ENCODE data around the gene SIRPA. TPM values are rescaled to one million over a fixed set of nuclear protein-coding genes. Genes with fewer than 3 reads are reported as not detected.

Gene SIRPA
- total and polyA plus RNA-seq, 4 experiments from 2014 or later: 1.8 to 2.4 TPM; not detected in 2

- Mint-ChIP-seq H3K4me3 (no peak overlapping the region), H3K36me3 (no peaks in the 10 kb centered on the region), H3K27ac (no peak overlapping the region), H3K27me3 (peaks cover 11 to 16% of the 10 kb centered on the region in 2 donors), H3K4me1 (no peaks in the 10 kb centered on the region), H3K9me3 (peaks cover 0 to 3% (median 0%) of the 10 kb centered on the region in 8 donors)
- Histone ChIP-seq H3K27me3 (ENCODE audit: insufficient read depth, low read length) (no peaks in the 10 kb centered on the region), H3K27ac (ENCODE audit: low read depth, low read length) (no peak overlapping the region), H3K9me3 (ENCODE audit: control insufficient read depth in 1 of 2, low read length in 2 of 2) (no peaks in the 10 kb centered on the region), H3K4me1 (ENCODE audit: insufficient read depth, low read length) (no peaks in the 10 kb centered on the region), H3K4me3 (ENCODE audit: low read length in 2 of 2) (no peak overlapping the region), H3K36me3 (ENCODE audit: insufficient read depth, low read length) (no peaks in the 10 kb centered on the region)
- ChIA-PET POLR2A (ENCODE audit: partially characterized antibody) (no interaction called here), CTCF (ENCODE audit: partially characterized antibody) (interaction anchor here (1.5 kb wide), 1 partner anchor 217 kb away, joined by 3 read pairs; no protein-coding TSS in a partner anchor)
- intact Hi-C loops (cut with micrococcal nuclease): no loop called here
- DNase-seq: no peak
Observed at GRCh38 chr20:1955217-1955616, 60.0 kb downstream of the SIRPA start.

GRCh38 chr20:1958426-1958825, 63.2 kb downstream of the SIRPA start:
- peaks cover 0 to 4% (median 0%) of the 10 kb centered on the region in 8 donors for H3K9me3 Mint-ChIP-seq
- no peak for DNase-seq
- peaks cover 16 to 26% of the 10 kb centered on the region in 2 donors for H3K27me3 Mint-ChIP-seq
- ChIA-PET CTCF (ENCODE audit: partially characterized antibody) (no interaction called here), POLR2A (ENCODE audit: partially characterized antibody) (no interaction called here)
- Histone ChIP-seq H3K27me3 (ENCODE audit: insufficient read depth, low read length) (no peaks in the 10 kb centered on the region), H3K27ac (ENCODE audit: low read depth, low read length) (no peak overlapping the region), H3K9me3 (ENCODE audit: control insufficient read depth in 1 of 2, low read length in 2 of 2) (no peaks in the 10 kb centered on the region), H3K36me3 (ENCODE audit: insufficient read depth, low read length) (no peaks in the 10 kb centered on the region), H3K4me1 (ENCODE audit: insufficient read depth, low read length) (no peaks in the 10 kb centered on the region), H3K4me3 (ENCODE audit: low read length in 2 of 2) (no peak overlapping the region)
- no peak overlapping the region for H3K4me3 Mint-ChIP-seq
- no peak overlapping the region for H3K27ac Mint-ChIP-seq
- H3K4me1 Mint-ChIP-seq: no peaks in the 10 kb centered on the region
- H3K36me3 Mint-ChIP-seq: no peaks in the 10 kb centered on the region
- intact Hi-C loops (cut with micrococcal nuclease): no loop called here

- intact Hi-C loops (cut with micrococcal nuclease): no loop called here
- no peak overlapping the region for H3K4me3 ChIP-seq (ENCODE audit: low read length in 2 of 2)
- Mint-ChIP-seq H3K36me3 (no peaks in the 10 kb centered on the region), H3K4me3 (no peak overlapping the region), H3K9me3 (peaks cover 0 to 4% (median 0%) of the 10 kb centered on the region in 8 donors), H3K4me1 (no peaks in the 10 kb centered on the region), H3K27ac (no peak overlapping the region), H3K27me3 (peaks cover 18 to 26% of the 10 kb centered on the region in 2 donors)
- no peaks in the 10 kb centered on the region for H3K36me3 ChIP-seq (ENCODE audit: insufficient read depth, low read length)
- H3K27ac ChIP-seq (ENCODE audit: low read depth, low read length): no peak overlapping the region
- ChIA-PET CTCF (ENCODE audit: partially characterized antibody) (no interaction called here), POLR2A (ENCODE audit: partially characterized antibody) (no interaction called here)
- no peak for DNase-seq
- H3K4me1 ChIP-seq (ENCODE audit: insufficient read depth, low read length): no peaks in the 10 kb centered on the region
- H3K9me3 ChIP-seq (ENCODE audit: control insufficient read depth in 1 of 2, low read length in 2 of 2): no peaks in the 10 kb centered on the region
- no peaks in the 10 kb centered on the region for H3K27me3 ChIP-seq (ENCODE audit: insufficient read depth, low read length)
Observed at GRCh38 chr20:1959156-1959555, 63.9 kb downstream of the SIRPA start.

GRCh38 chr20:1961374-1961773, 66.2 kb downstream of the SIRPA start:
- Mint-ChIP-seq H3K9me3 (peaks cover 0 to 4% (median 0%) of the 10 kb centered on the region in 8 donors), H3K4me1 (peaks cover 3 to 9% (median 5%) of the 10 kb centered on the region in 4 donors), H3K4me3 (no peak overlapping the region), H3K36me3 (no peaks in the 10 kb centered on the region), H3K27me3 (peaks cover 26% of the 10 kb centered on the region in 2 donors), H3K27ac (no peak overlapping the region)
- intact Hi-C loops (cut with micrococcal nuclease): no loop called here
- Histone ChIP-seq H3K36me3 (ENCODE audit: insufficient read depth, low read length) (no peaks in the 10 kb centered on the region), H3K4me3 (ENCODE audit: low read length in 2 of 2) (no peak overlapping the region), H3K27me3 (ENCODE audit: insufficient read depth, low read length) (no peaks in the 10 kb centered on the region), H3K27ac (ENCODE audit: low read depth, low read length) (no peak overlapping the region), H3K4me1 (ENCODE audit: insufficient read depth, low read length) (peaks cover 10% of the 10 kb centered on the region), H3K9me3 (ENCODE audit: control insufficient read depth in 1 of 2, low read length in 2 of 2) (no peaks in the 10 kb centered on the region)
- DNase-seq: no peak
- CTCF ChIA-PET (ENCODE audit: partially characterized antibody): interaction anchor here (1.0 to 6.5 kb wide), 2 partner anchors 8 to 212 kb away, joined by 3 to 151 read pairs; no protein-coding TSS in a partner anchor
- POLR2A ChIA-PET (ENCODE audit: partially characterized antibody): no interaction called here

- Histone ChIP-seq H3K4me3 (ENCODE audit: low read length in 2 of 2) (no peak overlapping the region), H3K4me1 (ENCODE audit: insufficient read depth, low read length) (peaks cover 10% of the 10 kb centered on the region), H3K36me3 (ENCODE audit: insufficient read depth, low read length) (no peaks in the 10 kb centered on the region), H3K27me3 (ENCODE audit: insufficient read depth, low read length) (no peaks in the 10 kb centered on the region), H3K9me3 (ENCODE audit: control insufficient read depth in 1 of 2, low read length in 2 of 2) (no peaks in the 10 kb centered on the region), H3K27ac (ENCODE audit: low read depth, low read length) (no peak overlapping the region)
- peaks cover 19 to 24% of the 10 kb centered on the region in 2 donors for H3K27me3 Mint-ChIP-seq
- ChIA-PET POLR2A (ENCODE audit: partially characterized antibody) (no interaction called here), CTCF (ENCODE audit: partially characterized antibody) (interaction anchor here (1.4 to 6.5 kb wide), 3 partner anchors 20 to 209 kb away, joined by 4 to 151 read pairs (median 5); no protein-coding TSS in a partner anchor)
- DNase-seq: no peak
- H3K4me3 Mint-ChIP-seq: no peak overlapping the region
- H3K36me3 Mint-ChIP-seq: no peaks in the 10 kb centered on the region
- peaks cover 3 to 9% (median 5%) of the 10 kb centered on the region in 4 donors for H3K4me1 Mint-ChIP-seq
- H3K27ac Mint-ChIP-seq: no peak overlapping the region
- H3K9me3 Mint-ChIP-seq: peaks cover 0 to 3% (median 0%) of the 10 kb centered on the region in 8 donors
- intact Hi-C loops (cut with micrococcal nuclease): no loop called here
Observed at GRCh38 chr20:1964061-1964460, 68.9 kb downstream of the SIRPA start.

- Histone ChIP-seq H3K27me3 (ENCODE audit: insufficient read depth, low read length) (no peaks in the 10 kb centered on the region), H3K4me3 (ENCODE audit: low read length in 2 of 2) (no peak overlapping the region), H3K9me3 (ENCODE audit: control insufficient read depth in 1 of 2, low read length in 2 of 2) (no peaks in the 10 kb centered on the region), H3K36me3 (ENCODE audit: insufficient read depth, low read length) (no peaks in the 10 kb centered on the region), H3K4me1 (ENCODE audit: insufficient read depth, low read length) (peaks cover 10% of the 10 kb centered on the region), H3K27ac (ENCODE audit: low read depth, low read length) (no peak overlapping the region)
- H3K27ac Mint-ChIP-seq: no peak overlapping the region
- CTCF ChIA-PET (ENCODE audit: partially characterized antibody): interaction anchor here (0.7 to 6.5 kb wide), 11 partner anchors 11 to 217 kb away, joined by 3 to 151 read pairs (median 4); no protein-coding TSS in a partner anchor
- POLR2A ChIA-PET (ENCODE audit: partially characterized antibody): interaction anchor here (0.8 kb wide), 1 partner anchor 208 kb away, joined by 5 read pairs; no protein-coding TSS in a partner anchor
- H3K9me3 Mint-ChIP-seq: peaks cover 0 to 1% (median 0%) of the 10 kb centered on the region in 8 donors
- peak overlapping the region in 4 of 8 donors; percentile 39 to 62 (median 49) for H3K4me3 Mint-ChIP-seq
- no peak for DNase-seq
- peaks cover 3 to 9% (median 5%) of the 10 kb centered on the region in 4 donors for H3K4me1 Mint-ChIP-seq
- H3K36me3 Mint-ChIP-seq: no peaks in the 10 kb centered on the region
- intact Hi-C loops (cut with micrococcal nuclease): loop anchor here (5.0 kb wide), 1 partner anchor 137 kb away; the partner anchor contains the start of gene STK35
- H3K27me3 Mint-ChIP-seq: peaks cover 21 to 23% of the 10 kb centered on the region in 2 donors
Observed at GRCh38 chr20:1964659-1965405, 69.6 kb downstream of the SIRPA start.
